Measurements from ENCODE around the gene SV2A.

DNA sequence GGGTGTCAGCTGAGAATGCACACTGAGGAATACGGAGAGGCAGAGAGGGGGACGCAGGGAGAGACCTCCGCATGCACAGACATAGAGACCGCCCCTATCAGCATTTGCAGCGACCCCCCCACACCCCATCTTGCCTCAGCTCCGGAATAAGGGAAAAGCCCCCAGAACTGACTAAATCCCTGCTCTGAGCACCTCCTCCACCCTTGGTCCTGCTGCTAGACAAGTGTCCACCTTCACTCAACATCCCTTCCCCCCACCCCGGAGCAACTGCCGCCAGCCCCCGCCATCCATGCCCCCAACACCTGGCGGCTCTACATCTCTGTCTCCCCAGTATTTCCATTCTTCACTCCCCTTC lies 769 bp downstream of the SV2A start:
- TF ChIP-seq, protein P1, sequence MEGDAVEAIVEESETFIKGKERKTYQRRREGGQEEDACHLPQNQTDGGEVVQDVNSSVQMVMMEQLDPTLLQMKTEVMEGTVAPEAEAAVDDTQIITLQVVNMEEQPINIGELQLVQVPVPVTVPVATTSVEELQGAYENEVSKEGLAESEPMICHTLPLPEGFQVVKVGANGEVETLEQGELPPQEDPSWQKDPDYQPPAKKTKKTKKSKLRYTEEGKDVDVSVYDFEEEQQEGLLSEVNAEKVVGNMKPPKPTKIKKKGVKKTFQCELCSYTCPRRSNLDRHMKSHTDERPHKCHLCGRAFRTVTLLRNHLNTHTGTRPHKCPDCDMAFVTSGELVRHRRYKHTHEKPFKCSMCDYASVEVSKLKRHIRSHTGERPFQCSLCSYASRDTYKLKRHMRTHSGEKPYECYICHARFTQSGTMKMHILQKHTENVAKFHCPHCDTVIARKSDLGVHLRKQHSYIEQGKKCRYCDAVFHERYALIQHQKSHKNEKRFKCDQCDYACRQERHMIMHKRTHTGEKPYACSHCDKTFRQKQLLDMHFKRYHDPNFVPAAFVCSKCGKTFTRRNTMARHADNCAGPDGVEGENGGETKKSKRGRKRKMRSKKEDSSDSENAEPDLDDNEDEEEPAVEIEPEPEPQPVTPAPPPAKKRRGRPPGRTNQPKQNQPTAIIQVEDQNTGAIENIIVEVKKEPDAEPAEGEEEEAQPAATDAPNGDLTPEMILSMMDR (conservative IDR thresholded peaks at IDR 0.05; ENCODE audit: low read depth, low read length), result no peak
- no peak for TF ChIP-seq EZH2 (IDR thresholded peaks at IDR 0.05; ENCODE audit: low read length, unreplicated experiment)
